Neural progenitor cell (in vitro differentiated cells): ENCODE results near the gene PCNX2.

Experiments used
- CTCF ChIP-seq: fragments of 200-600 bp; sonication (generic); IDR thresholded peaks from 2 replicates; pipeline ENCODE4 v1.5.1; 2017; ENCODE audit warnings: antibody characterized with exemption, mild to moderate bottlenecking
- EZH2 ChIP-seq: fragments of 200-600 bp; sonication (generic); IDR thresholded peaks from 2 replicates; pipeline ENCODE4 v1.6.1; 2017; ENCODE audit warnings: antibody characterized with exemption, mild to moderate bottlenecking, moderate library complexity
- EZH2phosphoT487 ChIP-seq: fragments of 200-600 bp; sonication (generic); IDR thresholded peaks from 2 replicates; pipeline ENCODE4 v1.6.1; 2017; ENCODE audit warnings: antibody characterized with exemption

- no peak for TF ChIP-seq CTCF
- TF ChIP-seq EZH2: no peak
- no peak for TF ChIP-seq EZH2phosphoT487
Observed at GRCh38 chr1:233085566-233085965, 210.0 kb downstream of the PCNX2 start.
